ENCODE data around the gene ABCC10. TPM values are rescaled to one million over a fixed set of nuclear protein-coding genes. Genes with fewer than 3 reads are reported as not detected.

The ABCC10 gene
- polyA plus RNA-seq, 1 donor from 2014 or later, result 22.4 TPM

DNA sequence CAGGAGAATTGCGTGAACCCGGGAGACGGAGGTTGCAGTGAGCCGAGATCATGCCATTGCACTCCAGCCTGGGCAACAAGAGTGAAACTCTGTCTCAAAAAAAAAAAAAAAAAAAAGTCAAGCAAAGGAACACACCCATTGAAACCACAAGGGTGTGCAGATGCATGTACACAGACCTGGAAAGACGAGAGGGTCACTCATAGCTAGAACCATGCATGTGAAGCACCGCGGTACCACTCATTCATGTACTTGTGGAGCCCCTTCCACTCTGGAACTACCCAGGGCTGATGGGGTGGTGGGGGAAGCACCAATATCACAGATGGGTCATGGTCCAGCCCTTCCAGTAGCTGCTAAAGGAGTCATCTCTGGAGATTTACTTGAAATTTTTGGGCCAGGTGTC, 42.6 kb downstream of the ABCC10 start:
- H3K79me2 ChIP-seq (replicated peaks; ENCODE audit: insufficient read depth, low read length), result no peaks in the 10 kb centered on the region
- no peak for TF ChIP-seq MXI1 (conservative IDR thresholded peaks at IDR 0.05; ENCODE audit: poor library complexity, severe bottlenecking)
- no peak for TF ChIP-seq EZH2 (IDR thresholded peaks at IDR 0.05; ENCODE audit: borderline replicate concordance, insufficient read depth, low read length, poor library complexity, severe bottlenecking)
- TF ChIP-seq SMC3 (conservative IDR thresholded peaks at IDR 0.05; ENCODE audit: poor library complexity), result no peak
- TF ChIP-seq POLR2AphosphoS5 (IDR thresholded peaks at IDR 0.05), result no peak
- TF ChIP-seq, protein P1, sequence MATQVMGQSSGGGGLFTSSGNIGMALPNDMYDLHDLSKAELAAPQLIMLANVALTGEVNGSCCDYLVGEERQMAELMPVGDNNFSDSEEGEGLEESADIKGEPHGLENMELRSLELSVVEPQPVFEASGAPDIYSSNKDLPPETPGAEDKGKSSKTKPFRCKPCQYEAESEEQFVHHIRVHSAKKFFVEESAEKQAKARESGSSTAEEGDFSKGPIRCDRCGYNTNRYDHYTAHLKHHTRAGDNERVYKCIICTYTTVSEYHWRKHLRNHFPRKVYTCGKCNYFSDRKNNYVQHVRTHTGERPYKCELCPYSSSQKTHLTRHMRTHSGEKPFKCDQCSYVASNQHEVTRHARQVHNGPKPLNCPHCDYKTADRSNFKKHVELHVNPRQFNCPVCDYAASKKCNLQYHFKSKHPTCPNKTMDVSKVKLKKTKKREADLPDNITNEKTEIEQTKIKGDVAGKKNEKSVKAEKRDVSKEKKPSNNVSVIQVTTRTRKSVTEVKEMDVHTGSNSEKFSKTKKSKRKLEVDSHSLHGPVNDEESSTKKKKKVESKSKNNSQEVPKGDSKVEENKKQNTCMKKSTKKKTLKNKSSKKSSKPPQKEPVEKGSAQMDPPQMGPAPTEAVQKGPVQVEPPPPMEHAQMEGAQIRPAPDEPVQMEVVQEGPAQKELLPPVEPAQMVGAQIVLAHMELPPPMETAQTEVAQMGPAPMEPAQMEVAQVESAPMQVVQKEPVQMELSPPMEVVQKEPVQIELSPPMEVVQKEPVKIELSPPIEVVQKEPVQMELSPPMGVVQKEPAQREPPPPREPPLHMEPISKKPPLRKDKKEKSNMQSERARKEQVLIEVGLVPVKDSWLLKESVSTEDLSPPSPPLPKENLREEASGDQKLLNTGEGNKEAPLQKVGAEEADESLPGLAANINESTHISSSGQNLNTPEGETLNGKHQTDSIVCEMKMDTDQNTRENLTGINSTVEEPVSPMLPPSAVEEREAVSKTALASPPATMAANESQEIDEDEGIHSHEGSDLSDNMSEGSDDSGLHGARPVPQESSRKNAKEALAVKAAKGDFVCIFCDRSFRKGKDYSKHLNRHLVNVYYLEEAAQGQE (IDR thresholded peaks at IDR 0.05; ENCODE audit: borderline replicate concordance), result no peak
- TF ChIP-seq EP300 (conservative IDR thresholded peaks at IDR 0.05; ENCODE audit: poor library complexity, severe bottlenecking), result no peak
- TF ChIP-seq CTCF (IDR thresholded peaks at IDR 0.05; ENCODE audit: poor library complexity, severe bottlenecking), result no peak
- TF ChIP-seq RAD21 (conservative IDR thresholded peaks at IDR 0.05), result no peak
- no peak for TF ChIP-seq TAF1 (IDR thresholded peaks at IDR 0.05; ENCODE audit: low read depth)
- no peaks in the 10 kb centered on the region for H4K20me1 ChIP-seq (ENCODE audit: insufficient read depth)
- no peak overlapping the region for H2AFZ ChIP-seq (ENCODE audit: low read depth, low read length)
- no peak overlapping the region for H3K4me3 ChIP-seq (ENCODE audit: low read length)
- no peak overlapping the region for H3K4me2 ChIP-seq (ENCODE audit: low read length)
- H3K27ac ChIP-seq (ENCODE audit: low read length), result no peak overlapping the region
- no peaks in the 10 kb centered on the region for H3K27me3 ChIP-seq (ENCODE audit: insufficient read depth, low read depth, low read length)
- no peaks in the 10 kb centered on the region for H3F3A ChIP-seq (ENCODE audit: insufficient read depth, low read length, poor library complexity, severe bottlenecking)
- no peaks in the 10 kb centered on the region for H3K9me3 ChIP-seq (ENCODE audit: low read length)
- H3K9ac ChIP-seq (ENCODE audit: low read length), result no peak overlapping the region
- no peaks in the 10 kb centered on the region for H3K9me2 ChIP-seq (ENCODE audit: insufficient read depth, low read length)
- H3K36me3 ChIP-seq (ENCODE audit: insufficient read depth, low read length), result no peaks in the 10 kb centered on the region

GRCh38 chr6:43471399-43471798, 44.1 kb downstream of the ABCC10 start:
- Histone ChIP-seq H3F3A (ENCODE audit: insufficient read depth, low read length, poor library complexity, severe bottlenecking) (no peaks in the 10 kb centered on the region), H3K4me2 (ENCODE audit: low read length) (no peak overlapping the region), H4K20me1 (ENCODE audit: insufficient read depth) (no peaks in the 10 kb centered on the region), H3K9ac (ENCODE audit: low read length) (no peak overlapping the region), H3K9me3 (ENCODE audit: low read length) (no peaks in the 10 kb centered on the region), H3K36me3 (ENCODE audit: insufficient read depth, low read length) (no peaks in the 10 kb centered on the region), H3K4me3 (ENCODE audit: low read length) (no peak overlapping the region), H3K79me2 (replicated peaks; ENCODE audit: insufficient read depth, low read length) (no peaks in the 10 kb centered on the region), H3K9me2 (ENCODE audit: insufficient read depth, low read length) (no peaks in the 10 kb centered on the region), H3K27me3 (ENCODE audit: insufficient read depth, low read depth, low read length) (no peaks in the 10 kb centered on the region), H2AFZ (ENCODE audit: low read depth, low read length) (no peak overlapping the region), H3K27ac (ENCODE audit: low read length) (no peak overlapping the region)
- TF ChIP-seq SMC3 (conservative IDR thresholded peaks at IDR 0.05; ENCODE audit: poor library complexity) (no peak), MXI1 (conservative IDR thresholded peaks at IDR 0.05; ENCODE audit: poor library complexity, severe bottlenecking) (no peak), POLR2AphosphoS5 (IDR thresholded peaks at IDR 0.05) (no peak), CTCF (IDR thresholded peaks at IDR 0.05; ENCODE audit: poor library complexity, severe bottlenecking) (no peak), TAF1 (IDR thresholded peaks at IDR 0.05; ENCODE audit: low read depth) (no peak), EZH2 (IDR thresholded peaks at IDR 0.05; ENCODE audit: borderline replicate concordance, insufficient read depth, low read length, poor library complexity, severe bottlenecking) (no peak), RAD21 (conservative IDR thresholded peaks at IDR 0.05) (no peak)
- TF ChIP-seq, protein P1 (IDR thresholded peaks at IDR 0.05; ENCODE audit: borderline replicate concordance), result no peak

All from neural cell (in vitro differentiated cells).